Urothelium cell line (cell line): ENCODE data around the gene EIF4EBP2.
A peak's percentile ranks its signal among the peaks of the same experiment; 100 is the strongest.

Experiments
- DNase-seq: peaks from one replicate; pipeline ENCODE4 v3.0.0; 2011; ENCODE audit warnings: low spot score, mixed read lengths
- FAIRE-seq: peaks from 2 replicates; lab custom pipeline; 2011; peaks lifted over from hg19 to GRCh38; lab: Jason Lieb, UNC

EIF4EBP2 gene

DNA sequence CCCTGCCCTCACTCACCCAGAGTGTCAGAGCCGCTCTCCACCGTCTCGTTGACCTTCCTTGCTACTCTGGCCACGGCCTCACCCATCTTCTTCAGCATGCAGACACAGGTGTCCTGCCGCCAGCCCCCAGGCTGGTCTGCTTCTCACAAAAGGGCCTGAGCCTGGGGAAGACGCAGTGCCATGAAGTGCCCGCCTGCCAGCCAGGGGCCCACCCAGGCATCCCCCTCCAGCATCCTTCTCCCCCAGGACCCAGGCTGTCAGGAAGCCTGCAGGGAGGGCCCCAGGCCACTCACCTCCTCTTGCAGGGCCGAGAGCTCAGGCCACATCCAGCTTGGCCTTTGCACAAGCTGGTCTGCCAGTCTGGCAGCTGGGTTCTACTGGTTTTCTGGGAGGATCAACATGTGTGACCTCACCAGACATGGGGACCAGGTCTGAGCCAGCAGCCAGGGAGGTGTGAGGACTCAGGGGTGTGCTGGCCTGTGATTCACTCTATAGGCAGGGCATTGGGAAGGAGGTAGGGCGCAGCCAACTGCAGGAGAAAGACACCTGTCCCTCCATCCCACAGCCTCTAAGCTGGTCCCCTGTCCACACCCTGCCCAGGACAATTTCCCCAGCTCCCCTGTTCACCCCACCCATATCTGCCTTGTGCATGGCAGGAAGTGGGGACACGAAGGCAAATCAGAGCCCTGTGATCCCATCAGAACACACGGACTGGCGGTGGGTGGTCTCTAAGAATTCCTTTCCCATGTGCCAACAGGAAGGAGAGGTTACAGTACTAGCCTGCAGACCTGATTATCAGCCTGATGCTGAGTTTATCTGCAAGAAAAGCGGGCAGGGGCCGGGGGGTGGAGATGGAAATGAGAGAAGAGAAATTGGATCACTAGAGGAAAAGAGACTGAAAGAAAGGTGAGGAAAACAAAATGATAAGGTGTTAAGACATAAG is 27.2 kb upstream of the EIF4EBP2 start:
- FAIRE-seq (peak; percentile 93), DNase-seq (peak; percentile 80)

DNA sequence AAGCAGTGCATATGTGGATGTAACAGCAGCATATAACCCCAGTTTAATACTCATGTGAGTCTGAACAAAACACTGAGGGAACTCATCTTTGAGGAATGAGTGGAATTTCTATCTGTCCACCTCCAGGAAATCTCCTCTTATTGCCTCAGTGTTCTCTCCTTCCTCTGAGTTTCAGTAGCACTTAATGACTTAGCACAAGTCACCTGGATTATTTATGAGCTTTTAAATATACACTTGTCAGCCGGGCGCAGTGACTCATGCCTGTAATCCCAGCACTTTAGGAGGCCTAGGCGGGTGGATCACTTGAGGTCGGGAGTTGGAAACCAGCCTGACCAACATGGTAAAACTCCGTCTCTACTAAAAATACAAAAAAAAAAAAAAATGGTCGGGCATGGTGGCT is 25.8 kb upstream of the EIF4EBP2 start:
- peak; percentile 80 for DNase-seq
- peak; percentile 23 for FAIRE-seq

DNA sequence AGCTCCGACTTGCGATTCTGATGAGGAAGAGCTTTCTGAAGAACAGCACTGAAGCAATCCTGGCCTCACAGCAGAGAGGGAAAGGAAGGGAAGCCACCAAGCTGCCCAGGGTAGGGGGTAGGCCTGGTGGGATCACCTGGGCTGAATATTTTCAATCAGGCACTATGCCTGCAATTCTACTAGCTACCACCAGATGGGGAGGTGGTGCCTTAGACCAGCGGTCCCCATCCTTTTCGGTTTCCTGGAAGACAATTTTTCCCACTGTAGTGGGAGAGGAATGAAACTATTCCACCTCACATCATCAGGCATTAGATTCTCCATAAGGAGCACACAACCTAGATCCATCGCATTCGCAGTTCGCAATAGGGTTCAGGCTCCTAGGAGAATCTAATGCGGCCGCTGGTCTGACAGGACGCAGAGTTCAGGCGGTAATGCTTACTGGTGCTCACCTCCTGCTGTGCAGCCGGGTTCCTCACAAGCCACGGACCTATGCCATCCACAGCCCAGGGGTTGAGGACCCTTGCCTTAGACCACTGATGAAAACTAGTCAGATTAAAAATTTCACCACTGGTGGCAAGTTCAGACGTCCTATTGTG is 24.3 kb upstream of the EIF4EBP2 start:
- DNase-seq (no peak), FAIRE-seq (no peak)

GRCh38 chr10:70380350-70381135 is 23.4 kb upstream of the EIF4EBP2 start:
- FAIRE-seq, result no peak
- DNase-seq, result no peak

DNA sequence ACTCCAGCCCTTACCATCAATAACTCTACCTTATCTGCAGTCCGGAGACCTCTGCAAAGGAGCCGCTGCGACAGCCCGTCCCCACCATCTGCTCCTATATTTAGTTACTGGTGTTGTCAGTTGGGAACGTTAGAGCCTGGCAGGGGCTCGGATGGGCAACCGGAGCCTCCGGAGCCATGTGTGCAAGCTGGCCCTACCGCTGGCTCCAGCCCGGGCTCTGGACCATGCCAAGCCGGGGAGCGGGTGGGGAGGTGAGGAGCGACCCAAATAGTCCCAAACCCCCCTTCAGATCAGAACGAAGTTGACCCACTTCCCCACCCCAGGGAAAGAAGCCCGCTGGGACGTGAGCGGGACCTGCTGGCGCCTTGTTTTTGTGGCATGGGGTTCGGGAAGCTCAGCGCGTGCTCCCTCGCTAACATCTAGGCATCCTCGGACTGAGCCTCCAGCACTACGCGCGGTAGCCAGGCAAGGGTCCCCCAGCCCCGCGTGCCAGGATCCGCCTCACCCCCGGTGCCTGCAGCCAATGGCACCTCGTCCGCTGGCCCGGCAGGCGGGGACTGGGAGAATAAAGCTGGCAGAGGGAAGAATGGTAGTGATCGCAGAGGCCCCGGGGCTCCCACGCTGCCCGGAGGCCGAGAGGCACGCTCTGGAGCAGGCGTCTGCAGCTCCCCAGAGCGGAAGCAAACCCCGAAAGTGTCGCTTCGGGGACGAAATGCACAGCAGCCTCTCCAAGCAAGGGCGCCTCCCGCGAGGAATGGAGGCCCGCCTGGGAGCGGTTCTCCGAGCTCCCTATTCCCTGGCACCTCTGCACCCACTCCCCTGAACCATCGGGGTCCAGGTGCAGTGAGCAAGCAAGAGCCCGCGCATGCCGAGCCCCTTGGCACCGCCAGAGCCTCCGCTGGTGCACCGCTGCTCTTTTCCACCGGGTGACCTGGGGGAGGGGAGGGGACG is 22.2 kb upstream of the EIF4EBP2 start:
- DNase-seq (peak; percentile 66), FAIRE-seq (no peak)

- DNase-seq (no peak), FAIRE-seq (no peak)
Measured at GRCh38 chr10:70391654-70392053, 12.3 kb upstream of the EIF4EBP2 start.

DNA sequence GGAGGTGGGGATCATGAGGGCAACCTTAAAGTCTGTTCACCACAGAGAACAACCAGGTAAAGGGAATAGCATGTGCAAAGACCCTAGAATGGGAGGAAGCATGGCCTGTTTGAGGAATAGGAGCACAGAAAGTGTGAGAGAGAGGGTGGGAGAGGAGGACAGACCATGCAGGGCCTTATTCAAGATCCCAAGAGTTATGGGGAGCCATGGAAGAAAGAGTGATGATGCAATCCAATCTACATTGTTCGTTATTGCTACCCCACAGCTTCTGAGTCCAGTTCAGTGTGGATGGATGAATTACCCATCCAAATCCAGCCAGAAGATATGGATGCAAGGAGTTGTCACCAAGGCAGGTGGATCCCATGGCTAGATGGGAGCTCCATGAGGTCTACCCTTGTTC is 7.8 kb upstream of the EIF4EBP2 start:
- FAIRE-seq (no peak), DNase-seq (no peak)

DNA sequence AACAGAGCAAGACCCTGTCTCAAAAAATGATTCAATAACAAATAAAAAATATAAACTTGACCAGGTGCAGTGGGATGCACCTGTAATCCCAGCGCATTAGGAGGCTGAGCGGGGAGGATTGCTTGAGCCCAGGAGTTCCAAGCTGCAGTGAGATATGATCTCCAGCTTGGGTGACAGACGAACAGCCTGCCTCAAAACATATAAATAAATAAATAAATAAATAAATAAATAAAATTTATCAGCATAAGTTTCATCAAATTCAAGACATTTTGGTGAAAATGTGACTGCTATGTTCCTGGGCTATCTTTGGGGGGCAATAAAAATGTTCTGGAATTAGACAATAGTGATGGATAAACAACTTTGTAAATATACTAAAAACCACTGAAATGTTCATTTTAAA is 4.8 kb upstream of the EIF4EBP2 start:
- DNase-seq (no peak), FAIRE-seq (no peak)

DNA sequence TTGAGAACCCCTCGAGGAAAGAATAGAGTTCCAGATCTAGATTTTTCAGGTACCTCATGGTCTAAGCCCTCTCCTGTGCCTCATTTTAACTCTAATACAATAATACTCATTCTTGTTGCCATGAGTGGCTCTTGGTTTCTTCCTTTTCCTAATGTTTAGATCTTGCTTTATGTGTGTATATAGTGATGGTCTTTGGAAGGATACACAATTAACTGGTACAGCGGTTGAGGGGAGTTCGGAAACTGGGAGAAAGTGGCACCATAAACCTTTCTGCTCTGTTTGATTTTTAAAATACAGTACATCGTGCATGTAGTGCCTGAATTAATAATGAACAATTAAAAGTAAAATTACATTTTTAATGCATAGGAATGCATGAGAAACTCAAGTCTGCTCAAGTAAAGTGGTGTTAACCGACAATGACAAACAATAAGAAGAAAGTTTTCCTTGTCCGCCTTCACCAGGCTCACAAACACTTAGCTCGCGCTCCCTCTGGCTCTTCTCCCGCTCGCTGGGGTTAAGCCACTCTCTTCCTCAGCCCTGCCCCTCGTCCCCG is 386 bp upstream of the EIF4EBP2 start:
- DNase-seq (no peak), FAIRE-seq (peak; percentile 84)

DNA sequence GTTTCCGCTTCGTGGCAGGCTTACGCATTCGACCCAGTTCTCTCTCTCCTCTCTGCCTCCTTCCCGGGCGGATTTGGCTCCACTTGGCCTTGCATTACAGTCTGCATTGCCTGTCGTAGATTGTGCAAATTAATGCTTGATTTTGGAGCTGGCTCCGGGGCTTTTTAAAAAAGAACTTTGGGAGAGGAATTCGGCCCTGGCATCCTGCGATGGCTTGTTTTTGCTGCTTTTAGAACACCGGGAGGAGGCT is 767 bp downstream of the EIF4EBP2 start:
- FAIRE-seq, result no peak
- DNase-seq, result no peak

DNA sequence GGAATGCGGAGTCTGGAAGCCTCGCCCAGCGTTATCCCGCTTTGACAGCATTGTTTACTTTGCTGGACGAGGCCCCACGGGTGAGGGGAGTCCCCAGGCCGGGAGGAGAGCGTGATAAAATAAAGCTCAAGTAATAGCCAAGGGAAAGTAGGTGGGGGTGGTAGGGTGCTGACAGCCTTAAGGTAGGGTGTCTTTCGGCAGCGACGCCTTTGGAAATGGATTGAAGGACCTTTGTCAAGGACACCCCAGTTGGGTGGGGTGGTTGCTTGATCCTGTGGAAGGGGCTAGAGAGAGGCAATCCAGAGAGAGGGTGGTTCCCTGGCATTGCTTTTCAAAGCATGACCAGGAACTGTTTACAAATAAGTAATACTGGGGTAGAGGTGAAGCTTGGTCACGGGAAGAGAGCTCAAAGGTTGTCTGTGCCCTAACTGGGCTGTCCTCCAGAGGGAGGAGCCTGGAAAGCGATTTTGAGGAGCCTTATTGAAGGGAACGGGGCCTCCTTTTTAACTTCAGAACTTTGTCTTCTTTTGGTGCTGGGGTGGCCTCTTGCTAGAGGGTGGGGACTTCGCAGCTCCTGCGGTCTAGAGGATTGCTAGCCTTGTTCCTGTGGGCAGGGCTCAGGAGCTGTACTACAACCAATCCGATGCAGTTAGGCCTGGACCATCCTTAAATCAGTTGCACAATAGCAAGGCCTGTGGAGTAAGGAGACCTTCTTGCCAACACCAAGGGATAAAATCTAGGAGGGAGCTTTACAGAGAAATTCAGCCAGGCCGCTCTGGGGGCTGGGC is 1.3 kb downstream of the EIF4EBP2 start:
- FAIRE-seq (peak; percentile 69), DNase-seq (peak; percentile 76)

GRCh38 chr10:70409772-70410171 is 5.8 kb downstream of the EIF4EBP2 start:
- FAIRE-seq (no peak), DNase-seq (no peak)

- no peak for DNase-seq
- no peak for FAIRE-seq
Measured at GRCh38 chr10:70410608-70411007, 6.7 kb downstream of the EIF4EBP2 start.

- DNase-seq (no peak), FAIRE-seq (no peak)
Measured at GRCh38 chr10:70412356-70412755, 8.4 kb downstream of the EIF4EBP2 start.

DNA sequence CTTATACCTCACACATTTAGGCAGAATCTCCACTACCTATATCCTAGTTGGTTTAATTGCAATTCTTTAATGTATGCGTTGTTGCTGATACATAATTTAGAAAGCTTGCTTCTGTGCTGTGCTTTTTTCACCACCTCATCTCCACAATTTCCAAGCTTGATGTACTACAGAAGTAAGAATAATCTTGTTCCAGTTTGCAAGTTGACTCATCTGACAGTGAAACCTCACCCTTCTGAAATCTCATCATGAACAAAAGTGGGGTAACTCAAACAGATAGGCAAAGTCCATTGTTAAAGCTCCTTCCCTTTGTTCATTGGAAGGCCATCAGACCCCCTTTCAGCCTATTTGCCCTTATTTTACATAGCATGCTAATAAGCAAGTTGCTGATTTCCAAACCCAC is 13.6 kb downstream of the EIF4EBP2 start:
- FAIRE-seq, result no peak

DNA sequence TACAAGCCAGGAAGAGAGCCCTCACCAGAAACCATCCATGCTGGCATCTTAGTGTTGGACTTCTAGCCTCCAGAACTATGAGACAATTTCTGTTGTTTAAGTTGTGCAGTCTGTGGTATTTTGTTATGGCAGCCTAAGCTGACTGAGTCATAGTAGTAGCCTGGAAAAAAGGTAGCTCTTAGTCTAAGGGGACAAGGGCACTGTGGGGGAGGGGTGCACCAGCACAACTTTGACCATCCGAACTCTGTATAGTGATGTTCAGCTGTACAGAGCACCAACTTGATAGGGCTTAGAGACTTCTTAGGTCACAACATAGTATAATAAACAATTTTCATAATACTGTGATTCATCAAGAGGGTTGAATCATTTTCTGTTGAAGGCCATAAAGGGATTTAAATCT is 14.3 kb downstream of the EIF4EBP2 start:
- FAIRE-seq, result no peak

More for the DNA sequence above, 13.6 kb downstream of the EIF4EBP2 start:
- DNase-seq, result no peak

DNA sequence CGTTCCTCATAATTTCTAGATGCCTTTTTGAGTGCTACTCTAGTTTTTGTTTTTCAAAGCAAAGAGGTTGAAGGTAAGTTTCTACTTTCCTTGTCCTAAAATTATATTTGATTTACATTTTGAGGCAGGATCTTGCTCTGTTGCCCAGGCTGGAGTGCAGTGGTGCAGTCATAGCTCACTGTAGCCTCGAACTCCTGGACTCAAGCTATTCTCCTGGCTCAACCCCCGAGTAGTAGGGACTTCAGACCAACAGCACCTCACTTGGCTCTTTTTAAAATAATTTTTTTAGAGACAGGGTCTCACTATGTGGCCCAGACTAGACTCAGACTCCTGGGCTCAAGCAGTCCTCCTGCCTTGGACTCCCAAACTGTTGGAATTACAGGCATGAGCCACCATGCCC is 14.8 kb downstream of the EIF4EBP2 start:
- DNase-seq, result no peak
- FAIRE-seq, result no peak

More for the DNA sequence above, 14.3 kb downstream of the EIF4EBP2 start:
- DNase-seq, result no peak

DNA sequence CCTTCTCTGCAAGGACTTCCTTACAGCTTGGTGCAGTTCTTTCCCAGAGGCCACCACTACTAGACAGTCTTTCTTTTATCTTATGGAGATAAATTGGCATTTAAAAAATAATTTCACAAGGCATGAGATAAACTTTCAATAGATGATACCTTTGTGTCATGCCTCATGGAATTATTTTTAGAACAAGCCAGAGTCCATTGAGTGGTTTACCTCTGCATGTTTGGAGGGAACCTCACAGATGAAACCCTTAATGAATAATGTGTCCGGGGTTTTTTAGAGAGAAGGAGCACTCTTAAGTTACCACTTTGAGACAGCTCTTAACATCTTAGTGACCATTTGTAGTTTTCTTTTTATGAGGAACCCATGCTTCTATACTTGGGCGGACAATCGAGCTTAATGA is 20.4 kb downstream of the EIF4EBP2 start:
- FAIRE-seq (no peak), DNase-seq (no peak)

- DNase-seq, result no peak
- FAIRE-seq, result no peak
Measured at GRCh38 chr10:70425096-70425495, 21.2 kb downstream of the EIF4EBP2 start.

DNA sequence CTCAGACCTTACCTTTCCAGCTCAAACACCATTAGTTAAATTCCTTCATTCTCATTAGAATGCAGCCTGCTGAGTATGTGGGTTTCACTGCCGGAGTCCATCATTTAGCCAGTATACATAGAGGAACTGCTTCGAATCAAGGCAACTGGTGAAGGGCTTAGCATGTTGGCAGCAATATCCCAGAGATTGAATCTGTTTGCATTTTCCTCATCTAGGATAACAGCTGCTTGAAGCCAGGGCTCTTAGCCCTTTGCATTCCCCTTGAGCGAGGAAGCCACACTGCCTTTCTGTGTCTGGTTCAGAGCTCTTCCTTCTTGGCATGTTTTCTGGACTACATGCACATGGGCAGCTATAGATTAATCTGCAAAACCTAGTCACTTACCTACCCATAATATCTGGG is 22.9 kb downstream of the EIF4EBP2 start:
- no peak for DNase-seq
- FAIRE-seq, result no peak
